Hepatocyte (in vitro differentiated cells): ENCODE results near the gene CUX1. TPM values are rescaled to one million over a fixed set of nuclear protein-coding genes. Genes with fewer than 3 reads are reported as not detected.

Experiments used
- DNase-seq: peaks from one replicate; pipeline ENCODE4 v3.0.0-alpha.2; 2016; ENCODE audit warnings: low spot score
- H2AFZ ChIP-seq: fragments of 200-600 bp; sonication (generic); 2 replicates; pipeline ENCODE4 v1.6.0; 2016; ENCODE audit warnings: antibody characterized with exemption, mild to moderate bottlenecking
- H3K27ac ChIP-seq: fragments of 200-600 bp; sonication (generic); 2 replicates; pipeline ENCODE4 v1.5.1; 2016; ENCODE audit warnings: mild to moderate bottlenecking
- H3K27me3 ChIP-seq: fragments of 200-600 bp; sonication (generic); 2 replicates; pipeline ENCODE4 v1.6.1; 2016
- H3K36me3 ChIP-seq: fragments of 200-600 bp; sonication (generic); replicated peaks from 2 replicates; pipeline ENCODE4 v1.5.1; 2016; ENCODE audit warnings: low read depth; ENCODE audit not compliant: insufficient read depth
- H3K4me1 ChIP-seq: fragments of 200-600 bp; sonication (generic); 2 replicates; pipeline ENCODE4 v1.5.1; 2016; ENCODE audit warnings: mild to moderate bottlenecking, moderate library complexity; ENCODE audit not compliant: insufficient read depth
- H3K4me2 ChIP-seq: fragments of 200-600 bp; sonication (generic); 2 replicates; pipeline ENCODE4 v1.6.0; 2016
- H3K4me3 ChIP-seq: fragments of 200-600 bp; sonication (generic); 2 replicates; pipeline ENCODE4 v1.5.1; 2016; ENCODE audit warnings: mild to moderate bottlenecking
- H3K79me2 ChIP-seq: fragments of 200-600 bp; sonication (generic); 2 replicates; pipeline ENCODE4 v1.6.0; 2017; ENCODE audit warnings: mild to moderate bottlenecking
- H3K9me2 ChIP-seq: fragments of 200-600 bp; sonication (generic); replicated peaks from 2 replicates; pipeline ENCODE4 v1.6.0; 2017; ENCODE audit warnings: mild to moderate bottlenecking; ENCODE audit not compliant: insufficient read depth
- H3K9me3 ChIP-seq: fragments of 200-600 bp; sonication (generic); 2 replicates; pipeline ENCODE4 v1.5.1; 2016; ENCODE audit warnings: low read depth, mild to moderate bottlenecking
- H4K20me1 ChIP-seq: fragments of 200-600 bp; sonication (generic); 2 replicates; pipeline ENCODE4 v1.6.0; 2016; ENCODE audit warnings: mild to moderate bottlenecking; ENCODE audit not compliant: insufficient read depth, poor library complexity, severe bottlenecking
- EZH2 ChIP-seq: fragments of 200-600 bp; sonication (generic); IDR thresholded peaks from 2 replicates; pipeline ENCODE4 v1.6.1; 2016; ENCODE audit warnings: antibody characterized with exemption, mild to moderate bottlenecking, borderline replicate concordance
- EZH2phosphoT487 ChIP-seq: fragments of 200-600 bp; sonication (generic); IDR thresholded peaks from one replicate; pipeline ENCODE4 v1.6.1; 2018; ENCODE audit warnings: antibody characterized with exemption, mild to moderate bottlenecking, low read depth, moderate library complexity; ENCODE audit not compliant: unreplicated experiment, severe bottlenecking
- WGBS: methylation state at CpG from one replicate; pipeline ENCODE4 v1.1.6; 2016; ENCODE audit warnings: low lambda C conversion rate; ENCODE audit errors: missing lambda C conversion rate; 5-methylcytosine and 5-hydroxymethylcytosine counted together
- polyA plus RNA-seq: library from polyadenylated mRNA; unstranded; fragments of >200 nt; fragmentation: Nextera tagmentation; extraction: Ambion mirVana; gene quantifications from 2 replicates; pipeline ENCODE4 v1.2.1, GENCODE V29; 2016
- total RNA-seq: library from RNA; depleted of rRNA; stranded (reverse); fragments of >200 nt; gene quantifications from 2 replicates; pipeline ENCODE4 v1.2.3, GENCODE V29; 2014
- TF ChIP-seq, protein P1 (sequence below): fragments of 200-600 bp; sonication (generic); IDR thresholded peaks from 2 replicates; pipeline ENCODE4 v1.5.1; 2016; ENCODE audit warnings: antibody characterized with exemption, mild to moderate bottlenecking; ENCODE audit not compliant: poor library complexity

CUX1 gene
- total and polyA plus RNA-seq, 2 experiments from 2014 or later = 60.1 to 76.8 TPM

DNA sequence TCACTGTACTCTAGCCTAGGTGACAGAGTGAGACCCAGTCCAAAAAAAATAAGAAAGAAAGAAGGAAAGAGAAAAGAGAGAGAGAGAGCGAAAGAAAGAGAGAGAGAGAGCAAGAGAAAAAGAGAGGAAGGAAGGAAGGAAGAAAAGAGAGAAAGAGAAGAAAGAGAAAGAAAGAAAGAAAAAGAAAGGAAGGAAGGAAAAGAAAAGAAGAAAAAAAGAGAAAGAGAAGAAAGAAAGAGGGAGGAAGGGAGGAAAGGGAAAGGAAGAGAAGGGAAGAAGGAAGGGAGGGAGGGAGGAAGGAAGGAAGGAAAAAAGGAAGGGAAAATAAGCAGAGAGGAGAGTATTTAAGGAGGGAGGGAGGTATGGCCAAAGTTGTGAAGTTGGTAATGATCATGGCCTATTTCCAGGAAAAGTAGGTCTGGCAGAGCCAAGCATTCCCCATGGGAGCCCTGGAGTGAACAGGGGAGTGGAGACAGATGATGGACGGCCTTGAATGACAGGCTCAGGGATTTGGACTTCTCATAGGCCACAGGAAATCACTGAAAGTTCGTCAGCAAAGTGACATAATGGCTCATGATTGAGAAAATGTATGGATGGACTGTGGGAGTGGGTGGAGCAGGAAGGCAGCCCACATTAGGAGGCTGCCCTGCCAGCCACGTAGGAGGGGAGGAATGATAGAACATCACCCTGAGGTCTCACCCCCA is 44.8 kb upstream of the CUX1 start:
- H3K4me3 ChIP-seq = no peak overlapping the region
- H3K9me2 ChIP-seq = no peaks in the 10 kb centered on the region
- no peaks in the 10 kb centered on the region for H3K79me2 ChIP-seq
- no peaks in the 10 kb centered on the region for H3K36me3 ChIP-seq
- H3K27ac ChIP-seq = no peak overlapping the region
- WGBS = 73% methylated on average over 3 of the region's 4 CpGs
- TF ChIP-seq, protein P1, sequence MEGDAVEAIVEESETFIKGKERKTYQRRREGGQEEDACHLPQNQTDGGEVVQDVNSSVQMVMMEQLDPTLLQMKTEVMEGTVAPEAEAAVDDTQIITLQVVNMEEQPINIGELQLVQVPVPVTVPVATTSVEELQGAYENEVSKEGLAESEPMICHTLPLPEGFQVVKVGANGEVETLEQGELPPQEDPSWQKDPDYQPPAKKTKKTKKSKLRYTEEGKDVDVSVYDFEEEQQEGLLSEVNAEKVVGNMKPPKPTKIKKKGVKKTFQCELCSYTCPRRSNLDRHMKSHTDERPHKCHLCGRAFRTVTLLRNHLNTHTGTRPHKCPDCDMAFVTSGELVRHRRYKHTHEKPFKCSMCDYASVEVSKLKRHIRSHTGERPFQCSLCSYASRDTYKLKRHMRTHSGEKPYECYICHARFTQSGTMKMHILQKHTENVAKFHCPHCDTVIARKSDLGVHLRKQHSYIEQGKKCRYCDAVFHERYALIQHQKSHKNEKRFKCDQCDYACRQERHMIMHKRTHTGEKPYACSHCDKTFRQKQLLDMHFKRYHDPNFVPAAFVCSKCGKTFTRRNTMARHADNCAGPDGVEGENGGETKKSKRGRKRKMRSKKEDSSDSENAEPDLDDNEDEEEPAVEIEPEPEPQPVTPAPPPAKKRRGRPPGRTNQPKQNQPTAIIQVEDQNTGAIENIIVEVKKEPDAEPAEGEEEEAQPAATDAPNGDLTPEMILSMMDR = no peak
- TF ChIP-seq EZH2phosphoT487 (no peak), EZH2 (no peak)
- H3K4me2 ChIP-seq = no peak overlapping the region
- H3K9me3 ChIP-seq = no peaks in the 10 kb centered on the region
- H2AFZ ChIP-seq = no peak overlapping the region
- no peaks in the 10 kb centered on the region for H4K20me1 ChIP-seq
- no peak for DNase-seq
- no peaks in the 10 kb centered on the region for H3K4me1 ChIP-seq
- H3K27me3 ChIP-seq = no peaks in the 10 kb centered on the region

DNA sequence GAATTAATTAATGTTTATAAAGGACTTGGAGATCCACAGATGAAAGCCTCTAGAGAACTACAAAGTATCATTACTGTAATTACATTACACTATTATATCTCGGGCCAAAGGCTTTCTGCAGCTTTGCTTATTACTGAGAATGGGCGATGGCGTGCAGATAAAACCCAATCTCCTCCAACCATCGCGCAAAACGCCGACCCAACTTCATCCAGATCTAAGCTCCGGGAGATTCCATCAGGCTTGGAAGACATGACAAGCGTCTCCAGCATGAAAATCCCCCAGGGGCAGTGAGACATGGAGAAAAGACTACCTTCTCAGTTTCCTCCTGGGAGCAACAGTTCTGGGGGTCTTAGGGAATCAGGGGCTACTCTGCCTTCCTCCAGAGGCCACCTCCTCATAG is 42.2 kb upstream of the CUX1 start:
- TF ChIP-seq, protein P1 = no peak
- TF ChIP-seq EZH2phosphoT487 = no peak
- no peak for TF ChIP-seq EZH2
- H3K4me1 ChIP-seq = no peaks in the 10 kb centered on the region
- H3K4me3 ChIP-seq = no peak overlapping the region
- no peak for DNase-seq
- no peak overlapping the region for H2AFZ ChIP-seq
- WGBS = 88% methylated on average over 9 of the region's 9 CpGs
- H3K9me2 ChIP-seq = no peaks in the 10 kb centered on the region
- H3K9me3 ChIP-seq = no peaks in the 10 kb centered on the region
- H3K79me2 ChIP-seq = no peaks in the 10 kb centered on the region
- no peaks in the 10 kb centered on the region for H4K20me1 ChIP-seq
- no peaks in the 10 kb centered on the region for H3K27me3 ChIP-seq
- H3K27ac ChIP-seq = no peak overlapping the region
- no peak overlapping the region for H3K4me2 ChIP-seq
- H3K36me3 ChIP-seq = no peaks in the 10 kb centered on the region

DNA sequence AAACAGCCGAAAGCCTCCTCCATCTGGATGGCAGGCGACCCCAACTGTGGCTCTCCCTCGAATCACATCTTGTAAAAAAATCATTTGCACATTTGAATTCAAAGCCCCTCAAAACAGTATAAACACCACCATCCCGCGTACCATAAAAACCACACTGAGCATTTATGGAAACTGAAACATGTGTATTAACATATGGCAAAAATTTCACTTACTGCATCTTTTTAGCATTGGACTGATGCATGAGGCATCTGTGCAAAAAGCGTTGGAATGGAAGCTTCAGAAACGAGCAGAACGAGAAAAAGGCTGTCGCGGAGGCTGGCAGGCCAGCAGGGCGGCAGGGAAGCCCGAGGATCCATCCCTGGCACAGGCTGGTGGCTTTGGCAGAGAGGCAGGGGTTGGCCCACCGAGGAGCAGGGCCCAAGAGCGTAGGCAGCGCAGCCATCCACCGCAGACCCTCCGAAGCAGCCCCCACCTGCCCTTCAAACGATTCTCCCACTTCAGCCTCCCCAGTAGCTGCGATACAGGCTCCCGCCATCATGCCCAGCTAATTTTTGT is 39.3 kb upstream of the CUX1 start:
- no peaks in the 10 kb centered on the region for H3K36me3 ChIP-seq
- TF ChIP-seq EZH2phosphoT487 (no peak), EZH2 (no peak)
- TF ChIP-seq, protein P1 = no peak
- WGBS = 85% methylated on average over 20 of the region's 20 CpGs

More for the DNA sequence above, 39.3 kb upstream of the CUX1 start:
- H3K4me3 ChIP-seq = no peak overlapping the region
- H3K4me2 ChIP-seq = no peak overlapping the region
- no peak overlapping the region for H3K27ac ChIP-seq
- no peak overlapping the region for H2AFZ ChIP-seq
- H4K20me1 ChIP-seq = no peaks in the 10 kb centered on the region
- H3K4me1 ChIP-seq = no peaks in the 10 kb centered on the region
- no peaks in the 10 kb centered on the region for H3K9me2 ChIP-seq
- H3K9me3 ChIP-seq = no peaks in the 10 kb centered on the region
- H3K79me2 ChIP-seq = no peaks in the 10 kb centered on the region
- DNase-seq = no peak
- no peaks in the 10 kb centered on the region for H3K27me3 ChIP-seq
